Measurements from ENCODE around the gene NCKIPSD.

NCKIPSD gene

DNA sequence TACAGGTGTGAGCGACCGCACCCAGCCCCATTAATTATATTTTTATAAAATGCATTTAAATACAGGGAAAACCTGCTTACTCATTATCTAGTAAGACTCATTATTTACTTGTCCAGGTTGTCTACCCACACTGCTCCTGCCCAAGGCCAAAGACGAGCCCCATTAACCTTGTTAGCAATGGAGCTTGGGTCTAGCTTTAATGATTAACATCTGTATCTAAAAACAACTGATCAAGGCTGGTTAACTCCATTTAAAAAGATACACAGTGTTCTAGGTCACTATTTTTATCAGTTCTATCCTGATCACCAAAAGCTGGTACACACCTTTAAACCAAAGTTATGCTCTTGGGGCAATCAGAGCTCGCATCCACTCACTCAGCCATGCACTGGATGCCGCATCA lies 10.4 kb upstream of the NCKIPSD start:
- no peak for DNase-seq

DNA sequence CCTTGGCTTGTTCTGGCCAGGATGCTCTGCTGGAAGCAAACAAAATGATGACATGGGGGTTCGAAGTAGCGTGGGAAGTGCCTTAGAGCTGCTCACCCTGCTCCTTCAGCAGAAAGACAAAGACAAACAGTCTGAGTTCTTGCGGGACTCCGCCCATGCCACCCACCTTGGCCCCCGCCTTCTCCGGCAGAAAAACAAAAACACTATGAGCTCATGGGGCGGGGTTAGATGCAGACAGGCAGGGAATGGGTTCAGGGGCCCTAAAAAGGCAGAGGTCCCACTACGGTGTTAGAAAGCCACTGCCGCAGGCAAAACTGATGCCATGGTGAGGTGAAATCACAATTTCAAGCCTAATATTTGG lies 9.7 kb upstream of the NCKIPSD start:
- no peak for DNase-seq

DNA sequence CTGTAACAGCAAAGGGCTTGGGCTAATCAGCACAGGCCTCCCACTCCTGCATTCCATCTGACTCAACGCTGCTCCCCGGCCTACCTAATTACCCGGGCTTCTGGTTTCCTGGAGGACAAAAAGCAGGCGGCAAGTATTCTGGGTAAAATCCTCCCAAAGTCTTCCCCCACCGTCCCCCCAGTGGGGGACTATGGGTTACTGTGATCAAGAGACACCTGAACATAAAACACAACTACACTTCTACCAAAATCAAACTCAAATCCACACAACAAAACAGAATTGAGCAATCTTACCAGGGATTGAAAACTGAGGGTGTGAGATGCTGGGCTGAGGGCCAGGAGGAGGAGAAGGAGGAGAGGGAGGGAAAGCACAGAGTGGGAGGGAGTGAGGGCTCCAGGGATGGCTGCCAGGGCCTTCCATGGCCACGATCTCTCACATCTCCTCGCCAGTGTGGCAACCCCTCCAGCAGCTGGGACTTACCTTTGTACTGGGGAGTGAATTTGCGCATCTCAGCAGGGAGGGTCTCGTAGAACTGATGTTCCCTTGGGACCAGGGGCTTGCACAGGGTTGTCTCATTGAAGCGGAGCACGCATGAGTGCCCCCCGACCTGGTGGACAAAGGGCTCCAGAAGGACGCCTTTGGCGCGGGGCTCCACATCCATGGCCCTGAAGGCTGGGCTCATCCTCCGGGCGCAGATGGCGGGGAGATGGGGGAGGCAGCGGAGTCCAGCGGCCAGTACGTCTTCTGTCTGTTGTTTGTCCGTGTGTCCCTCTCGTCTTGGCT lies 9.1 kb upstream of the NCKIPSD start:
- DNase-seq: no peak

DNA sequence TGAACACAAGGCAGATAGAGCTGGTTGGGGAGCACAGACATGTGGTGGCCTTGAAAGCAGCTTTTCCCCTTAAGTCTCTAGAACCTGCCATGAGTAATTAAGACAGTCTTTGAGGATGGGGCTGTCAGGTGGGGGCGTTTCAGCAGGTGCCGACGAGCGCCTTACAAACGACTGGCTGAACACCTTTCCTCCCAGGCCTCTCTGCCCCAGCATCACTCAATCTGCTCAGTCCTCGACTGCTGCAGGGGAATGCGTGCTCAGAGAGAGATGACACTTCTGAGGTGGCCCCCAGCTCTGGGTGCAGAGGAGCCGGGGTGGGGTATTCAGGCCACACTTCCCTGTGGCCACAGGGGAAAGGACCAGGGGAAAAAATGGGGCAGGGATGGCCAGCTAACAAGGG lies 8.1 kb upstream of the NCKIPSD start:
- DNase-seq: no peak

DNA sequence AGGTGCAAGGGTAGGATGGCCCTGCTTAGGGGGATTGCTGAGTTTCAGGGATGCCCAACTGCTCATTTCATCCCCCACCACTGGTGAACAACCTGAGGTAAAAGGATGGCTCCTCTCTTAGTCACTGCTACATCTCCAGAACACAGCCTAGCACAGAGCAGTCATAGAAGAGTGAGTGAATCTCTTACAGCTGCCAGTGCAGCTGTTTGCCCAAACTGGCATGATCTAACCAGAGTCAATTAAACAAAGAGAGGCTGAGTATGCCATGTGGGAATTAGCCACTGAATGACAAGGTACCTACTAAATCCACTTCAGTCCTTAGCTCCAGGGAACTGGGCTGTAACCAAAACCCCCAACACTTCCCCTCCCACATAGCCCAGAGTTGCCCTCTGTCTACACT lies 6.8 kb upstream of the NCKIPSD start:
- DNase-seq: no peak

DNA sequence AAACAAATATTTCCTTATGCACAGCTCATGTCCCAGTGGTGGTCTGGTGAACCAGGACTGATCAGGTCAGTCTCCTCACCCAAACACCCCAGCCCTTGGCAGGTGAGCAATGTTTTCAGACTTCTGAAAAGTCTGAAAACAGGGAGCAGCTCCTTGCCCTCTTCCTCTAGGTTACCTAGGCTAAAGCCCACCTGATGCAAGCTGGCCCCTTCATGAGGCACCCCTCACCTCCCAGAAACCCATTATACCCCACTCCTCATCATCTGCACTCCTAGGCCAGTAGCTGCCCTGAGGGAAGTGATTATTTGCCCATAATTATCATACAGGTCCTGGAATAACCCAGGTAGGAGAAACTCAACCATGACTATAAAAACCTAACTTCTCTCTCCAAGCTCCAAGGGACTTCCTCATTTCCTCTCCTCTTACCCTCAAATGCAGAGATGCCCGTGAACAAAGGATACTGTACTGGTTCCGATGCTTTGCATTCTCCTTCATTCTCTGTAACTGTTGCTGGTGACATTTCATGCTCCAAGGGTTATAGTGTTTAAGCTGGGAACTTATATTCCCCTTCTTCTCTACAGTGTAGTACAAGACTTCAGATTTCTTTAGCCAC lies 5.2 kb upstream of the NCKIPSD start:
- DNase-seq: no peak

DNA sequence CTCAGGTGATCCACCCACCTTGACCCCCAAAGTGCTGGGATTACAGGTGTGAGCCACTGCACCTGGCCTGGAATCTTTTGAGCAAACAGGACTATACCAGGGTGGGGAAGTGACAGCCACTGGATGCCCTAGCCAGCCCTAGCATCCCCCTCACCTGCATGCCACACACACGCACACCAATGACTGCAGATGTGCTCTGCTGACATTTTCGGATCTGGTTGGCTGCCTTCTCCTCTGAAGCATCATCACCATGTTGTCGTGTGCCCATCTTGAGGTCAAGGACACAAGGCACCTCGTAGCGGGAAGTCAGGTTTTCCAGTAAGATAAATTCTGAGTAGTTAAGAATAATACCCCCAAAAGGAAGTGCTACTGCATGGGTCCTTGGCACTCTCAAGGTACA lies 3.7 kb upstream of the NCKIPSD start:
- DNase-seq: no peak

DNA sequence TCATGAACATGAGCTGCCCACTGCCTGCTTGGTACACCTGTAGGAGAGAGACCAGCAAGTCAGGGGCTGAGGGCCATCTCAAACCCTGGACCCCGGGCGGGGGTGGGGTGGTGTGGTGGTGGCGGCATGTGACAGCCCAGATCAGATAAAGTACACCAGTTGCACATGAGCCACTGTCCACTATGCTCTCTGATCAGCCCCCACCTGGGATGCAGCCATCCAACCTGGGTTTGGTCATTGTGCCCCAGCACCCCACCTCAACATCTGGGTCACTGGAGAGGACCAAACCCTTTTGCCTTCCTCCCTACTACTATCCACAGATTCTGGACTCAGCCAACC lies 3.0 kb upstream of the NCKIPSD start:
- no peak for DNase-seq

DNA sequence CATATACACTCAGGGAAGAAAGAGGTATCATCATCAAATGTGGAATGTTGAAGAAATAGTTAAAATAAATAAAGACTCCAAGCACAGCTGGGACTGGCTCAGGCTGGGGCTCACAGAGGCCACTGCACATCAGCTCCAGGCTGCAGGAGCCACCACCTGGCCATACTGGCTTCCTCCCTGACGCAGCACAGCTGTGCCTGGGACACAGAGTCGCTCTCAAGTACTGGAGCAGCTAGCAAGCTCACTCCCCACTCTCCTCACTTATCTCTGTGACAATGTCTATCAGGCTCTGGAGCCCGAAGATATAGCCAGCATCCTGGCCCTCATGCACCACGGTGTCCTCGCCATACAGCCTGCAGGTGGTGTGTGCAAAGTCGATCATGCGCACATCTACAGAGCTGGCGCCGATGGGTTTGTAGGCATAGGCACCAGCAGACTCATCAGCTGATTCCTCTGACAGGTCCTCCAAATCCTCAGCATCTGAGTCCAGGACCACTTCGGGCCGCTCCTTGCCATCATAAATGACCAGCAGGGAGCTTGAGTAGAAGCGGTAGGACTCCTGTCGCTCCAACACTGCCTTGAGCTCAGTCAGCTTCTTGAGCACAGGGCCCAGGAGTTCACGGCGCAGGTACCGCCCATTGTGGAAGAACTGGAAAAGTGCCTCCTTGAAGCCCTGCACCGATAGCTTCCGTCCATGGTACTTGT lies 2.5 kb upstream of the NCKIPSD start:
- DNase-seq: no peak

DNA sequence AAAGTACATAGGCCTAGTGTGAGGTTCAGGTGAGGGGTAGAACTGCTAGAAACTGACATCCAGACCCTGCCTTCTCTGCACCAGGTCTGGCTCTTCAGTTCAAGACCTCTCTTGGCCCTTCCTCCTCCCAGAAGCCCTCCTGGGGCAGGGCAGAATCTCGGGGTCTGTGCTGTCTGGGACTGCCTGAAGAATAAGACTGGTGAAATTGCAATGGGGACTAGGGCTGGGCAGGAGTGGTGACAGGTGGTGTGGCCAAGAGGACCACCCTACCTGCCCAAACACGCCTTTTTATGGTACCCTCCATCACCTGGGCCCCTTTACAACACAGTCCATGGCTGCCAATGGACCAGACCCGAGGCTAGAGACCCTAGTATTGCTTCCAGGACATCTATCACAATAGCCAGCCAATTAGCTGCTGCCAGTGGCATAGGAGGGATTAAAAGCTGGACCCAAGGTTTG lies 1.5 kb upstream of the NCKIPSD start:
- no peak for DNase-seq

DNA sequence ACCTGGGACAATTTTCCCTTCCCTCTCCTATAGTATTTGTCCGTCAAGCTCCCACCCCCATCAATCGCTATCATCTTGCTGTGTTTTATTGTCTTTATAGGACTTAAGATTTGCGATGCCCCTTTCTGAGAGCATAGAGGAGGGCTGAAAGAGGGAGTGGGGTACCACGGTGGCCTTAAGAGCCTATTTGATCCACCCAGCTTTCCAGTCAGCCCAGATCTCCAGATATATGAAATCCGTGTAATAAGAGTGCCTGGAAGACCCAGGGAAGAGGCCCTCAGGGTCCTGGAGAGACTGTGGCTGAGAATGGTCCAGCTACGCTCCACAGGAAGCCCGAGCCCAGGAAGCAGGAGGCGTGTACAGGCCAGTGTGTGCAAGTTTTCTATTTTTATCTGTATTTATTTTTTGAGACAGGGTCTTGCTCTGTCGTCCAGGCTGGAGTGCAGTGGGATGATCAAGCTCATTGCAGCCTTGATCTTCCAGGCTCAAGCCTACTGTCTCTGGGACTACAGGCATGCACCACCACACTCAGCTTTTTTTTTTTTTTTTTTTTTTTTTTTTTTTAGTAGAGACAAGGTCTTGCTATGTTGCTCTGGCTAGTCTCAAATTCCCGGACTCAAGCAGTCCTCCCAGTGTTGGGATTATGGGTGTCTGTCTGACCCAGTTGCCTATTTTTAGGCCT lies 964 bp upstream of the NCKIPSD start:
- no peak for DNase-seq

DNA sequence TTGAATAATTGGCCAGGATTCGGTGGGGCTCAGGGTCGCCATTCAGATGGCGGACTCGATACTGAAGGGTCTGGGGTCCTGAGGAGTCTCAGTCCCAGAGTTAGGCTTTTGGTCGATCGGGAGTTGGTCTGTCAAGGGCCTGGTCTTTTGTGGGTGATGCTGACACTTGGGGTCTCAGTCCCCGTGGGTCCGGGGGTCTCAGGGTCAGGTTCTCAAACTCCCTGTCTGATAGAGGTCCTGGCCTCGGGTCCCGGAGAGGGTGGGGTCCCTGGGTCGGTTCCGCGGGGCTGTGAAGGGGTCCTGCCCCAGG lies 467 bp downstream of the NCKIPSD start:
- no peak for DNase-seq

DNA sequence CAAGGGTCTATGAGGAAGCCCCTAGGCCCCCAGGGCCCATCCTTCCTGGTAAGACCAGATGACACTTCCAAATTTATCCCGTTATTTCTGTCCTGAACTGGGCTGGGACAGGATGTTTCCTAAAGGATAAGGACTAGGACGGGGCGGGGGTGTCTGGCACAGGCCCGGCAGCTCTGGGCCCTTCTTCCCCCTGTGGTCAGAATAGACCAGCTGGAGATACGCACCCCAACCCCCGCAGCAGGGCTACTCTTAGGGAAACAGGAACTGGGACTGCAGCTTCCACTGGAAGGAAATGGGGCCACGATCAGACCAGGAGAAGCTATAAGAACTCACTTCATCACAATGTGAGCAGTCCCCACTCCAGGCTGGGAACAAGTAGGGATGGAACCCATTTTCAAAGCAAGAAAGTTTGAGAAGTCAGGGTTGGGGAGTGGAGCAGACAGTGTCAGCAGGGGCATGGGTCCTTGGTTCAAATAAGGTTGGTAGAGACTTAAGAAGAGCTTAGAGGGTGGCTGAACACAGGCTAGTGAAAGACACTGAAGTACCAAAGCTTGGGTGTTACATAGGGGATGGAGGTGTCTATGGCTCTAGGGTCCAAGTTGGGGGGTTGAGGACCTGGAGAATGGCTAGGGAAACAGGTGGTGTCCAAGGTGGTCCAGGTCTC lies 1.1 kb downstream of the NCKIPSD start:
- no peak for DNase-seq

DNA sequence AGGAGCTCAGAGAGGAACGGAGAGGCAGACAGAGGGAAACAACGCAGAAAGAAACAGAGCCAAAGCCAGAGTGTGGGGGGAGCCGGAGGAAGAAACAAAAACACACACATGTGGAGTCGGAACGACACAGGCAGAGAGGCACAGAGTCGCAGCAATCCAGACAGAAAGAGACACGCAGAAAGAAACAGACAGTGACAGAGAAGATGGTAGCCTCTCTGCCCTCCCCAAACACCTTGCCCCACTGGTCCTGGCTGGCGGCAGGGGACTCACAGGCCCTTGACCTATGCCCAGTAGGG lies 1.7 kb downstream of the NCKIPSD start:
- DNase-seq: no peak

DNA sequence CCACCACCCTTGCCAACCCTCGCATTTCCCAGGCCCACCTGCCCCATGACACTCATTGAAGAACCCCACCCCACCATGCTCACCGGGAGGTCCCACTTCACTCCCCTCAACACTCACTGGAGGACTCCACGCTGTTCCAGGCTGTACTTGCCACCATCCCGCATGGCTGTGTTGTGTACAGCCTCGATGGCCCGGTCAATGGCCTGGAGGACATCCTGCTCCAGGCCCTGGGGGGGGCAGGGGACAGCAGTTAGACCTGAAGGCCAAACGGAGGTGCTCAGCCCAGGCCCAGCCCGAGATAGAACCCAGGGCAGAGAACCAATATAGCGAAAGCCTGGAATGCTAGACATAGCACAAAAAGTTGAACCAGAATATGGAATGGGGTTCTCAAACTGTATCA lies 2.9 kb downstream of the NCKIPSD start:
- DNase-seq: no peak

DNA sequence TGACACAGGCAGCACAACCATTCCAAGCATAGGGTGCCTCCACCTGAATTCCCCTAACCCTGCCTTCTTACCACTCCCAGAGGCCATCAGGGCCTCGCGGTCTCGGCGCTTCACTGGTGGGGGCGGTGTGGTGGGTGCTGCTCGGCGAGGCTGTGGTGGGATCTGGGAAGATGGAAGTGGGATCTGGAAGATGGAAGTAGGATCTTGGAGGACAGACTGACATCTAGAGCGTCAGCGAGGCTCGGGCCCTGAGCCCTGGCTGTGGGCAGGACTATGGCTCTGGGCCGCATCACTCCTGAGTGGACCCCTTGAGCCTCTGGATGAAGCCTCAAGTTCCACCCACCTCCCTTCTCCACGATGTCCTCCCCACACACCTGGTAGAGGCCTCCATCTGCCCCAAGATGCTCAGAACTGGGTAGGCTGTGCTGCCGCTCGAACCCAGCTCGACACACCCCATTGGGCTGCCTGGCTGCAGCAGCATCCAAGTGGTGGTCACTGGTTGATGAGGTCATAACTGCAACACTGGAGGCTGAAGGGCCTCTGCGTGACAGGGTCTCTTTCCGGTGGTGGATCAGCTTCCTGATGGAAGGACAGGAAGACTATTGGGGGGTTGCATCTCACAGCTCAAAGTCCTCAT lies 3.6 kb downstream of the NCKIPSD start:
- DNase-seq: no peak

DNA sequence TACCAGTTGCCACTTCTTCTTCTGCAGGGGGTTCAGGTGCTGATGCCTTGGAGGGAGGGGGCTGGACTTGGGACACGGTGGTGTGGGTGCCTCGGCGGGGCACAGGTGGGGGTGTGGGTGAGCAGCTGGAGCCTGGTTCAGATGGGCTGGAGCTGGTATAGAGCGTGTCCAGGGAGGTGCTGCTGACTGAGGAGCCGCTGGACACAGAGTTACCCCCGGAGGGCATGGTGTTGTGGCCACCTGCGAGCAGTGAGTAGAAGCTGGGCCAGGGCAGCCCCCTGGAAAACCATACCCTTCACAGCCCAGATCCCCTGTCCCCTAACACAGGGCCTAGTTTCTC lies 4.2 kb downstream of the NCKIPSD start:
- DNase-seq: no peak

DNA sequence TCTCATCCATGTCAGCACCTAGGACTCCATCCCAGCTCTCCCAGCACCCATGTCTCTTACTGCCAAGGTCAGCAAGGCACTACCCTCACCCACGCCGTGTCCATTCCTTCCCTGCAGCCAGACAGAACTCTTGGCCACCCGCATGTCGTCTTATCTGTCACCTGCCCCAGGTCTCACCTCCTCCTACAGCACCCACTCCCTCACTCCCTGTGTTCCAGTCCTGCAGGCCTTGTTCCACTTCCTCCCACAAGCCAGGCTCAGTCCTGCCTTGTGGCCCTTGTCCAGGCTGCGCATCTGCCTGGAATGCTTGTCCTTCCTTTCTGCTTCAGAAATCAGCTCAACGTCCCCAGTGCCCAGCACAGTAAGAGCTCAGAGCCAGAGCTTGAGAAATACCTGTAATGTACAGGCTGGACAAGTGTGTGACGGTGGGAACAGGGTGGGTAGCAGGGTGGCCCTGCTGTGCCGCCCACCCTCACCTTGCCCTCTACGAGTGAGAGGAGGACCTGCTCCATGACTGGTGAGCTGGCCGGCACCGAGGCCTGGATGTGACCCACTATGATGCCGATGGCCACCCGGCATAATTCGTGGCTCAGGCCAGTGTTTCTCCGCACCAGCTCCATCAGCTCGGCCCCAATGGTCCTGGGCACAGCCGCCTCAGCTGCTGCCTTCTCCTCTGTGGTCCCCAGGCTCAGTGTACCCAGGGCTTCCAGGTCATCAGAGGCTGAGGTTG lies 4.7 kb downstream of the NCKIPSD start:
- no peak for DNase-seq

DNA sequence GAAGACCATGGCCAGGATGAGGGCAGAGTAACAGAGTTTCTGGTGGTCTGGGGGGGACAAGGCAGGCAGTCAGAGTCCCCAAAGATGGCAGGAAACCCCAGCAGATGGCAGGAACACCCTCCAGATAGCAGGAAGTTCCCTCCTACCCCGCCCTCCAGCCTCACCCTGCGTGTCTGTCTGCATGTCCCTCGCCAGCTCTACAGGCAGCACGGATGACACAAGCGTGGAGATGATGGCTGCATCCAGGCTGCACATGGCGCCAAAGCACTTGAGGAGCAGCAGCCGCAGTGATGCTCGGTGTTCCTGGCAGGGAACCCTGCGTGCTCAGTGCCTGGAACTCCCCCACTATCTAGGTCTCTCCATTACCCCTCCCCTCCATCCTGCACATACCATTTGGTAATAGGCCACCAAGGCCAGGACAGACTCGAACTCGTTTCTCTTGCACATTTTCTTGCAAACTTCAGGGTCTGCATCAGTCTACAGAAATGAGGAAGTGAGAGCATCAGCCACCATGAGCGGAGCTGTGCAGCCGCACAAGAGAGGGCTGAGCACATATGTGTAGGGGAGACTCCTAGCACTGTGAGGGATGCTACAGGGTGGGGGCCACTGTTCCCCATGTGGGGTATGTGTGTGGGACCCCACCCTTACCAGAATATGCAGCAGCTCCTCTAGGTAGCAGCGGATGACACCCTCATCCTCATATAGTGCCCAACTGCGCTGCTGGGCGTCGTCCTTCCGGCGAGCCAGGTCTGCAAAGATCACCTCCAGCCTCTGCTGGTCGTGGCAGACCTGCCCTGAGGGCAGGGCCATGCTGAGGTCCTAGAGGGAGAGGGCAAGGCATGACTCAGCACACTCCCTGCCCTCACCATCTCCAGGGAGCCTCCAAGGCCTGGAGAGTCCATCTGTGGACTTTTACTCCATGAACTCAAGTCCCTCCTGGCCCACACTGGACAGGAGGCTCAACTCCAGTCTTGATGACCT lies 6.0 kb downstream of the NCKIPSD start:
- no peak for DNase-seq

DNA sequence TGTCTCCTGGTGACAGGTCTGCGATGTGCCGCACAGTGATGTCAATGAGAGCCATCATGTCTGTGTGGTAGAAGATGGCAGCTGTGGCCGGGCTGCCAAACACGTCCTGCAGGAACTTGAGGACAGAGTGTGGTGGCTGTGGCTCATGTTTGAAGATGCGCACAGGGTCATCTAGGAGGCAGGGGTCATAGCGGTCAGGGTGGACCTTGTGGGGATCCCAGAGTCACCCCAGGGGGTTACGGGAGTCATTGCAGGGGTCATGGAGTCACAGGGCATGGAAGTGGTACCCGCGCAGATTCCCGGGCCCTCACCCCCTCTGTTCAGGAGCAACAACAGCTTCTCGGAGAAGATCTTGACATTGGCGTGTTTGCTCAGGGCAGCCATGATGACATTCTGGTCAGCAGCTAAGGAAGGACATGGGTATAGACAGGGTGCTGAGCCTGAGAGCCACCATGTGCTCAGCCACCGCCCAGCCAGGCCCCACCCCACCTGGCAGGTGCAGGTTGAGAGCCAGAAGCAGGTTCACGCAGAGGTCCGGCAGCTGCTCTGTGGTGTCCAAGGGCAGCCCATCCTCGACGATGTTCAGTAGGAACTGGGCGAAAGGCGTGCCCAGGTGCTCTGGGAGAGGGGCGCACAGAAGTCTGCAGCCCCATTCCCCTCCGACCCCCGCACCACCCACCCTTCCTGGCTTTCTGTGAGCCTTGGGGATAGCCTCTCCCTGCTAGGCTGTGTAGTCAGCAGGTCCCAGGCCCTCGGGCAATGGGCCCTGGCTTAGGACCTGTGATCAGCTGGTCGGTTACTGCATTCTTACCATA lies 6.9 kb downstream of the NCKIPSD start:
- no peak for DNase-seq

All from NCI-H526 treated with DMSO at 0.1 percent for 48 hours (cell line).